Endodermal cell (in vitro differentiated cells): ENCODE data around the gene PDCD5. TPM values are rescaled to one million over a fixed set of nuclear protein-coding genes. Genes with fewer than 3 reads are reported as not detected.

Experiments
- DNase-seq: peaks from one replicate; pipeline ENCODE4 v3.0.0-alpha.2; 2017
- H3K27ac ChIP-seq: 2 replicates; pipeline ENCODE4 v1.5.1; 2013; ENCODE audit warnings: mild to moderate bottlenecking, low read depth, low read length, moderate library complexity
- H3K27me3 ChIP-seq: 2 replicates; pipeline ENCODE4 v1.6.1; 2013; ENCODE audit warnings: mild to moderate bottlenecking, low read length, moderate library complexity; ENCODE audit not compliant: insufficient read depth, control insufficient read depth, poor library complexity, severe bottlenecking
- H3K36me3 ChIP-seq: 2 replicates; pipeline ENCODE4 v1.7.0; 2013; ENCODE audit warnings: mild to moderate bottlenecking, low read length, moderate library complexity; ENCODE audit not compliant: control insufficient read depth, insufficient read depth
- H3K4me1 ChIP-seq: one replicate; pipeline ENCODE4 v1.7.0; 2013; ENCODE audit warnings: low read length; ENCODE audit not compliant: control insufficient read depth, insufficient read depth
- H3K4me3 ChIP-seq: 2 replicates; pipeline ENCODE4 v1.5.1; 2013; ENCODE audit warnings: mild to moderate bottlenecking, low read length, moderate library complexity
- H3K9ac ChIP-seq: 2 replicates; pipeline ENCODE4 v1.6.1; 2013; ENCODE audit warnings: mild to moderate bottlenecking, low read length, moderate library complexity; ENCODE audit not compliant: poor library complexity, severe bottlenecking; ENCODE audit errors: extremely low read depth
- H3K9me3 ChIP-seq: 2 replicates; pipeline ENCODE4 v1.6.1; 2013; ENCODE audit warnings: mild to moderate bottlenecking, low read length, moderate library complexity; ENCODE audit not compliant: control insufficient read depth
- H3K27ac Mint-ChIP-seq: 2 replicates; pipeline ENCODE4 v1.8.0; 2020; ENCODE audit warnings: mixed read lengths
- H3K27me3 Mint-ChIP-seq: 2 replicates; pipeline ENCODE4 v1.8.0; 2021; ENCODE audit warnings: mild to moderate bottlenecking, mixed read lengths; ENCODE audit not compliant: insufficient read depth
- H3K36me3 Mint-ChIP-seq: 2 replicates; pipeline ENCODE4 v1.8.0; 2020; ENCODE audit warnings: low read depth, mixed read lengths
- H3K4me1 Mint-ChIP-seq: 2 replicates; pipeline ENCODE4 v1.8.0; 2020; ENCODE audit warnings: mixed read lengths
- H3K4me3 Mint-ChIP-seq: 2 replicates; pipeline ENCODE4 v1.8.0; 2020; ENCODE audit warnings: mild to moderate bottlenecking, moderate library complexity, mixed read lengths
- H3K9me3 Mint-ChIP-seq: 2 replicates; pipeline ENCODE4 v1.8.0; 2020; ENCODE audit warnings: mild to moderate bottlenecking, mixed read lengths
- CTCF ChIP-seq: fragments of 200-600 bp; sonication (generic); conservative IDR thresholded peaks from 2 replicates; pipeline ENCODE4 v1.5.0; 2021; ENCODE audit warnings: antibody characterized with exemption, mild to moderate bottlenecking
- WGBS, 2 experiments: methylation state at CpG; one replicate each; pipeline versions ENCODE4 v1.1.5 to v1.1.7; 2013; ENCODE audit warnings: missing lambda C conversion rate in 2 of 2, mixed read lengths in 1 of 2; ENCODE audit not compliant: insufficient coverage in 1 of 2, insufficient read length in 1 of 2; 5-methylcytosine and 5-hydroxymethylcytosine counted together
- total RNA-seq, 2 donors: library from RNA; stranded (reverse); fragmentation: NEBNext Ultra II Directional in 1 of 2; extraction: Animal tissue kit (Norgen Biotek cat#: 25700) in 1 of 2; gene quantifications; 2 replicates in 1 of 2; 3 replicates in 1 of 2; pipeline ENCODE4 v1.2.1, GENCODE V29; 2021

PDCD5 gene
- total RNA-seq, 2 donors from 2014 or later = 100 to 102 TPM

DNA sequence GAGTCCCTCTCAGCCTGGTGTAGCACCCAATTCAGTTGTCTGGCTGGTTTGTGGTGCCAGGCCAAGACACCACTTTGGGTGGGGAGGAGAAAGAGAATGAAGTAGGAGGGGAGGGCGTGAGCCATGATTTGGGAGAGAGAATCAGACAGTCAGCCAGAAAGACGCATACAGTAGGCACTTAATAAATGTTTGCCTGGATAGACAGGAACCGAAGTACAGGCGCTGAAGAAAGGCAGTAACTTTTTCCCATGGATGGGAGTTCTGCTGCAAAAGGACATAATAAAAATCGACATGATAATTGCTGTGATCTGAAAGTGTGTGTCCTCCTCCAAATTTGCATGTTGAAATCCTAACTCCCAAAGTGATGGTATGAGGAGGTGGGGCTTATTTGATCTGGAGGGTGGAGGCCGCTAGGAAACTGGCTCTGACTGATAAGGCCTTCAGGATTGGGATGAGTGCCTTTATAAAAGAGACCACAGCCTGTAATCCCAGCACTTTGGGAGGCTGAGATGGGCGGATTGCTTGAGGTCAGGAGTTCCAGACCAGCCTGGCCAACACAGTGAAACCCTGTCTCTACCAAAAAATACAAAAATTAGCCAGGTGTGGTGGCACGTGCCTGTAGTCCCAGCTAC lies 38.4 kb upstream of the PDCD5 start:
- no peak for DNase-seq
- Mint-ChIP-seq H3K27me3 (no peaks in the 10 kb centered on the region), H3K9me3 (no peaks in the 10 kb centered on the region), H3K4me3 (no peak overlapping the region), H3K36me3 (no peaks in the 10 kb centered on the region), H3K27ac (no peak overlapping the region), H3K4me1 (no peaks in the 10 kb centered on the region)
- Histone ChIP-seq H3K36me3 (no peaks in the 10 kb centered on the region), H3K9me3 (no peaks in the 10 kb centered on the region), H3K4me1 (no peaks in the 10 kb centered on the region), H3K27ac (no peak overlapping the region), H3K27me3 (no peaks in the 10 kb centered on the region), H3K9ac (no peak overlapping the region), H3K4me3 (no peak overlapping the region)
- no peak for TF ChIP-seq CTCF
- WGBS, 2 experiments = 76 to 88% methylated on average over 8 of the region's 8 CpGs

- Histone ChIP-seq H3K9ac (no peak overlapping the region), H3K36me3 (no peaks in the 10 kb centered on the region), H3K9me3 (no peaks in the 10 kb centered on the region), H3K4me3 (no peak overlapping the region), H3K27me3 (no peaks in the 10 kb centered on the region), H3K4me1 (no peaks in the 10 kb centered on the region), H3K27ac (no peak overlapping the region)
- Mint-ChIP-seq H3K4me3 (no peak overlapping the region), H3K27ac (no peak overlapping the region), H3K4me1 (no peaks in the 10 kb centered on the region), H3K9me3 (no peaks in the 10 kb centered on the region), H3K27me3 (no peaks in the 10 kb centered on the region), H3K36me3 (no peaks in the 10 kb centered on the region)
- TF ChIP-seq CTCF = no peak
- 92 to 93% methylated on average over 6 to 11 of the region's 11 CpGs for WGBS, 2 experiments
- no peak for DNase-seq
Measured at GRCh38 chr19:32543115-32543900, 37.7 kb upstream of the PDCD5 start.

GRCh38 chr19:32544917-32545316 lies 36.1 kb upstream of the PDCD5 start:
- H3K4me3 ChIP-seq = no peak overlapping the region
- H3K4me1 ChIP-seq = no peaks in the 10 kb centered on the region
- H3K9me3 Mint-ChIP-seq = no peaks in the 10 kb centered on the region
- H3K27ac Mint-ChIP-seq = no peak overlapping the region
- no peaks in the 10 kb centered on the region for H3K4me1 Mint-ChIP-seq
- H3K36me3 Mint-ChIP-seq = no peaks in the 10 kb centered on the region
- no peak for DNase-seq
- no peak overlapping the region for H3K4me3 Mint-ChIP-seq
- no peak for TF ChIP-seq CTCF
- no peaks in the 10 kb centered on the region for H3K36me3 ChIP-seq
- WGBS, 2 experiments = 96 to 100% methylated on average over 2 to 5 of the region's 7 CpGs
- no peak overlapping the region for H3K9ac ChIP-seq
- H3K27ac ChIP-seq = no peak overlapping the region
- H3K27me3 ChIP-seq = no peaks in the 10 kb centered on the region
- no peaks in the 10 kb centered on the region for H3K27me3 Mint-ChIP-seq
- no peaks in the 10 kb centered on the region for H3K9me3 ChIP-seq
